Neural cell (in vitro differentiated cells): Measurements from ENCODE around the gene NCK1.

Source experiments
- EP300 ChIP-seq: fragments of 450-650 bp; conservative IDR thresholded peaks from 2 replicates; pipeline ENCODE4 v1.6.1; 2014; ENCODE audit warnings: antibody characterized with exemption, mild to moderate bottlenecking, moderate library complexity; ENCODE audit not compliant: poor library complexity, severe bottlenecking
- EZH2 ChIP-seq: fragments of 200-600, 300-800 bp; shearing (Covaris generic), sonication (generic); IDR thresholded peaks from 2 replicates; pipeline ENCODE4 v1.6.1; 2014; ENCODE audit warnings: antibody characterized with exemption, low read length, borderline replicate concordance, mild to moderate bottlenecking; ENCODE audit not compliant: insufficient read depth, poor library complexity, severe bottlenecking
- MXI1 ChIP-seq: fragments of 450-650 bp; conservative IDR thresholded peaks from 2 replicates; pipeline ENCODE4 v1.6.1; 2014; ENCODE audit warnings: antibody characterized with exemption, mild to moderate bottlenecking; ENCODE audit not compliant: poor library complexity, severe bottlenecking
- POLR2AphosphoS5 ChIP-seq: IDR thresholded peaks from 2 replicates; pipeline ENCODE4 v1.6.1; 2012
- RAD21 ChIP-seq: fragments of 450-650 bp; conservative IDR thresholded peaks from 2 replicates; pipeline ENCODE4 v1.6.1; 2014; ENCODE audit warnings: antibody characterized with exemption, mild to moderate bottlenecking, moderate library complexity
- SMC3 ChIP-seq: fragments of 450-650 bp; conservative IDR thresholded peaks from 2 replicates; pipeline ENCODE4 v1.6.1; 2014; ENCODE audit warnings: antibody characterized with exemption, mild to moderate bottlenecking, moderate library complexity; ENCODE audit not compliant: poor library complexity
- TAF1 ChIP-seq: IDR thresholded peaks from 2 replicates; pipeline ENCODE4 v1.6.1; 2012; ENCODE audit warnings: low read depth
- TF ChIP-seq, protein P1 (sequence below): fragments of 450-650 bp; IDR thresholded peaks from 2 replicates; pipeline ENCODE4 v1.5.1; 2014; ENCODE audit warnings: antibody characterized with exemption, mild to moderate bottlenecking, moderate library complexity; ENCODE audit not compliant: poor library complexity, severe bottlenecking
- TF ChIP-seq, protein P2 (sequence below): IDR thresholded peaks from 2 replicates; pipeline ENCODE4 v1.6.1; 2012; ENCODE audit warnings: borderline replicate concordance

DNA sequence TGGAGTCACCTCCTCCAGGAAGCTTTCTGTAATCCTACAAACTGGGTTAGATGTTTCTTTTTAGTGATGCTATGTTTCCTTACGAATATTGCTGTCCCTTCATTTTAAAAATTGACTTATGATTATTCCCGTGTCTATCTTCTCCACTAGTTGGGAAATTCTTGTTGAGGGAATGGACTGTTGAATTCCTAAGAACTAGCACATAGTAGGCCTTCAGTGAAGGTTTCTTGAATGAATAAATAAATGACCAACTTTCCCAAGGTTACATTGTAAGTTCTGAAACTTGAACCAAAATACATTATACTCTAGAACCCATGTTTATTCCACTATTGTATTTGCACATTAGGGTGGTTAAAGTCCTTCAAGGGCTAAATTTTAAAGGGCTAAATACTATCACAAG lies 95.0 kb downstream of the NCK1 start:
- TF ChIP-seq, protein P1, sequence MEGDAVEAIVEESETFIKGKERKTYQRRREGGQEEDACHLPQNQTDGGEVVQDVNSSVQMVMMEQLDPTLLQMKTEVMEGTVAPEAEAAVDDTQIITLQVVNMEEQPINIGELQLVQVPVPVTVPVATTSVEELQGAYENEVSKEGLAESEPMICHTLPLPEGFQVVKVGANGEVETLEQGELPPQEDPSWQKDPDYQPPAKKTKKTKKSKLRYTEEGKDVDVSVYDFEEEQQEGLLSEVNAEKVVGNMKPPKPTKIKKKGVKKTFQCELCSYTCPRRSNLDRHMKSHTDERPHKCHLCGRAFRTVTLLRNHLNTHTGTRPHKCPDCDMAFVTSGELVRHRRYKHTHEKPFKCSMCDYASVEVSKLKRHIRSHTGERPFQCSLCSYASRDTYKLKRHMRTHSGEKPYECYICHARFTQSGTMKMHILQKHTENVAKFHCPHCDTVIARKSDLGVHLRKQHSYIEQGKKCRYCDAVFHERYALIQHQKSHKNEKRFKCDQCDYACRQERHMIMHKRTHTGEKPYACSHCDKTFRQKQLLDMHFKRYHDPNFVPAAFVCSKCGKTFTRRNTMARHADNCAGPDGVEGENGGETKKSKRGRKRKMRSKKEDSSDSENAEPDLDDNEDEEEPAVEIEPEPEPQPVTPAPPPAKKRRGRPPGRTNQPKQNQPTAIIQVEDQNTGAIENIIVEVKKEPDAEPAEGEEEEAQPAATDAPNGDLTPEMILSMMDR: no peak
- TF ChIP-seq POLR2AphosphoS5 (no peak), TAF1 (no peak), EP300 (no peak), EZH2 (no peak), SMC3 (no peak), RAD21 (no peak), MXI1 (no peak)
- TF ChIP-seq, protein P2, sequence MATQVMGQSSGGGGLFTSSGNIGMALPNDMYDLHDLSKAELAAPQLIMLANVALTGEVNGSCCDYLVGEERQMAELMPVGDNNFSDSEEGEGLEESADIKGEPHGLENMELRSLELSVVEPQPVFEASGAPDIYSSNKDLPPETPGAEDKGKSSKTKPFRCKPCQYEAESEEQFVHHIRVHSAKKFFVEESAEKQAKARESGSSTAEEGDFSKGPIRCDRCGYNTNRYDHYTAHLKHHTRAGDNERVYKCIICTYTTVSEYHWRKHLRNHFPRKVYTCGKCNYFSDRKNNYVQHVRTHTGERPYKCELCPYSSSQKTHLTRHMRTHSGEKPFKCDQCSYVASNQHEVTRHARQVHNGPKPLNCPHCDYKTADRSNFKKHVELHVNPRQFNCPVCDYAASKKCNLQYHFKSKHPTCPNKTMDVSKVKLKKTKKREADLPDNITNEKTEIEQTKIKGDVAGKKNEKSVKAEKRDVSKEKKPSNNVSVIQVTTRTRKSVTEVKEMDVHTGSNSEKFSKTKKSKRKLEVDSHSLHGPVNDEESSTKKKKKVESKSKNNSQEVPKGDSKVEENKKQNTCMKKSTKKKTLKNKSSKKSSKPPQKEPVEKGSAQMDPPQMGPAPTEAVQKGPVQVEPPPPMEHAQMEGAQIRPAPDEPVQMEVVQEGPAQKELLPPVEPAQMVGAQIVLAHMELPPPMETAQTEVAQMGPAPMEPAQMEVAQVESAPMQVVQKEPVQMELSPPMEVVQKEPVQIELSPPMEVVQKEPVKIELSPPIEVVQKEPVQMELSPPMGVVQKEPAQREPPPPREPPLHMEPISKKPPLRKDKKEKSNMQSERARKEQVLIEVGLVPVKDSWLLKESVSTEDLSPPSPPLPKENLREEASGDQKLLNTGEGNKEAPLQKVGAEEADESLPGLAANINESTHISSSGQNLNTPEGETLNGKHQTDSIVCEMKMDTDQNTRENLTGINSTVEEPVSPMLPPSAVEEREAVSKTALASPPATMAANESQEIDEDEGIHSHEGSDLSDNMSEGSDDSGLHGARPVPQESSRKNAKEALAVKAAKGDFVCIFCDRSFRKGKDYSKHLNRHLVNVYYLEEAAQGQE: no peak
